ENCODE data around the gene TTC21A.

Gene TTC21A

DNA sequence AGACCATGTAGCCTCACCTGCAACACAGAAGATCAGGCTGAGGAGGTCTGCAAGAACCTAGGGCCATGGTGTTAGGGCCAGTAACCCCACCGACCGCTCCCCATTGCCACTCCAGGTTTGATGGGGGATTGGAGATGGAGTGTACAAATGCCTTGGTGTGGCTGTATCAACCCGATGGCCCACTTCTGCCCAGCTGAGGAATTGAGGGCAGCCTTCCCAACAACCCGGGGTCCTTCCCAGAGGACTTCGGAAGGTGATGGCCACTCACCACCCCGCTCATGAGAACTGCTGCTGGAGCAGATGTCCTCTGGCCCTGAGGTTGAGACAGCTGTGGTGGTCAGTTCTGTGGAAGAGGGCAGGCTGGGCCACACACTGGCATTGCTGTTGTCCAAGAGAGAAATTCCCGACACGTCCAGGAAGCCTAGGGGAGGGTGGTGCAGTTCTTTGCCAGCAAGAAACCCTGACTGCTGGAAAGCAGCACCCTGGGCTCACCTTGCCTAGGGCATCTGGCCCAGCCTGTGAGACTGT is 8.9 kb upstream of the TTC21A start:
- no peak for DNase-seq

DNA sequence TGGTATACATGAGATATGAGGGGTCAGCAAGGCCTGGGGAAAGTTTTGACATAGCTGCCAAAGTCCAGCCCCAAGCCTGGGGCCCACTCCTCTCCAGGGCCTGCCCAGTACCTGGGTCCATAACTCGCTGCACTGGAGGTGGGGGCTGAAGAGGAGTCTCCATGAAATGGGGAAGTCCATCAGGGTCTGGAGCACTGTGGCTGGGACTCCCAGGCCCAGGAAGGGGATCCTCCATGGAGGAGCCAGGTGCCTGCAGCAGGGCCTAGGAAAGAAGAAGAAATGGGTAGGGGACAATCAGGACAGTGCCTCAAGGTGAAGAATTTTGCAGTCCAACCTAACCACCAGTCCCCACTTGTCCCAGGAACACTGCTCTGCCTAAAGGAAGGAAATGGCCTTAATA is 8.2 kb upstream of the TTC21A start:
- no peak for DNase-seq

DNA sequence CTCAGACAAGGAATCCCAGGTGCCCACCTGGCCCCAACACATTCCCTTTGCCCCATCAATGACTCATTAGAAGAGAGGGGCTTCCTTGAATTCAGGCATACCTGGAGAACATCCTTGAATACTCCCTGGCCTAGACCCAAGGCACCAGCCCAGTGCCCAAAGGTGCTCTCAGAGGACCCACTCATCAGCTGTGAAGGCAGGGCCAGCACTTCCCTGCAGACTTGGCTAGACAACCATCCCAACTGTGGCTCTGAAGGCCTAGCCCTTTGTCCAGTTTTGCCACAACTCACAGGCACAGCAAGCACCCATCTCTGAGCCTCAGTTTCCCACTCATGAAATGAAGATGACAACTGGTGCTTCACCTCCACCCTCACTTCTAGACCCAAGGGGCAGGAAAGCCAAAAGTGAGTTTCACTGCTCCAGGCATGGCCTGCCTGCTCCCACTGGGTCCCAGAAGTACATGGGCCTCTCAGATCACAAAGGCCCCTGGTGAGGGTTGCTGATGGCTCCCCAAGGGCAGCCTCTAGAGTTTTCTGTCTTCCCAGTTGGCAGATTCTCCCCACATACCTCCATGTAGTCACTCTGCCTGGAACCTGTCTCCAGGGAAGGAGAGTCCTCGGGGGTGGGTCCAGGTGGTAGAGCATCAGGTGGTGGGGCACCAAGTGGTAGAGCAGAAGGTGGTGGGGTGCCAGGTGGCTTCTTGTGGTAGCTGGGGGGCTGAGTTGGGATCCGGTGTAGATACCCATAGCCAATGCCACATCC is 7.6 kb upstream of the TTC21A start:
- DNase-seq, result no peak

GRCh38 chr3:39100500-39100886 is 7.0 kb upstream of the TTC21A start:
- no peak for DNase-seq

DNA sequence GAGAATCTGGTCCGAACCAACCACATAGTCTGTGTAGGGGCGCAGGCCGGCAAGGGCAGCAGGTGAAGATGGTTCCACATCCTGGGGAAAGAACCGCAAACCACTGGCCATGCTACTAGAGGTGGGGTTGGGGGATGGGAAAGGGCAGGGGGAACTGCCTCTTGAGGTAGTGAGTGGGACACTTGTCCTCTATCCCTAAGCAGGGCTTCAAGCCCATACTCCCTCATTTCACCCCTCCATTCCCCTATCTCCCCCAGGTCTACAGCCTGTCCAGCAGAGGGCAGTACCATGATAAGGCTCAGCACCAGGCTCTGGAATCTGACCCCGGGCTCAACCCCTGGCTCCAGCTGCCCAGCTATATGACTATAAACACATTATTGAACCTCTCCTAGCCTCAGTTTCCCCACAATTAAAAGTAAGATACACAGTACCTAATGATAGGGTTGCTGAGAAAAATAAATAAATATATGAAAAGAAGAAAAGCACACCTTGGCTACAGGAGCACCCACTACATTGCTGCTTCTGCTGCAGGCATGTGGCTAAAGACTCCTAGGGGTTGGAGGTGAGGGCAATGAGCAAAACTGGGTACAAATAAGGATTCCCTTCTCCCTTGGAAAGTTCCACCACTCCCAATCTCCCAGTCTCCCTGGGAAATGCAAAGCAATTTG is 6.3 kb upstream of the TTC21A start:
- peak; percentile 40 for DNase-seq

GRCh38 chr3:39102504-39103323 is 4.8 kb upstream of the TTC21A start:
- DNase-seq, result no peak

- DNase-seq, result no peak
These were observed 4.2 kb upstream of the TTC21A start for GRCh38 chr3:39103324-39103693.

DNA sequence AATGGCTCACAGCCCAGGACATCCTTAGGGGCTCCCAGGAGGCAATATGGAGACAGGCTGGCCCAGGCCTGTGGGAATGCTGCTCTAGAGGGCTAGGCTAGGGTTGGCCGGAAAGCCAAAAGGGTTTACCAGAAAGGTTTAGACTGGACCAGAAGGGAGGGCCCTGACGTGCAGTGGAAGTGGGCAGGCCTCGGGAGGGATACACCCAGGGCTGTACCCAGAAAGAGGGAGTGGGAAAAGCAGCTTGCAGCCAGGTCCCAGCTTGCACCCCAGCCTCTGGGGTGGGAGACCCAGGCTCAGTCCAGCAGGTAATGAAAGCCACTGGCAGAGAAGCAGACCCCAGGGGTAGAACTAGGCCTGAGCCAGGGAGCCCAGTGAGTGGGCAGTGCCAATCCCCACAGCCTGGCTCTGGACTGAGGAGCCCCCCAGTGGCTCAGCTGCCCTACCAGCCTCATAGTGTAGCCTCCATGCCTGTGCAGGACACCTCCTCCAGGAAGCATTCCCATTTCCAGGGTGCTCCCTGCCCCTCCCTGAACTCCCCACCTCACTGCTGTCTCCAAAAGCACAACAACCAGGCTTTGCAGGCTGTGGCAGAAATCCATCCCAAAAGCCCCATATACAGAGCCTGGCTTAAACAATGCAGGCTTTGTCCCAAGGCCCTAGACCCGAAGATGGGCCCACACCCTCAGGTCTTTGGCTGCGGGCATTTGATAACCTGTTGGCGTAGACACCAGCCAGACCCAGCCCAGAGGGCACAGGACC is 3.5 kb upstream of the TTC21A start:
- no peak for DNase-seq

GRCh38 chr3:39104961-39105686 is 2.4 kb upstream of the TTC21A start:
- DNase-seq, result no peak

DNA sequence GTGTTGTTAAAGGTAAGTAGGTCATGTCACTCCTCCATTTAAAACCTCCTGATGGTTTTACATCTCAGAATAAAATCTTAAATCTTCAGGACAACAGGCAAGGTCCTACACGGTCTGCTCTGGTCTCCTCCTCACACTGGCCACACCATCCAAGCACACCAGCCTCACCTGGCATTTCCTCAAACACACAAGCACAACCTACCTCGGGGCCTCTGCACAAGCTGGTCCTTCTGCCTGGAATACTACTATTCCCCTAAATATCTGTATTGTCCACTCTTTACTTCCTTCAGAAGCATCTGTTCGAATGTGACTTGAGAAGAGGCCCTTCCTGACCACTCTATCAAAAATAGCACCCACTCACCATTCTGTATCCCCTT is 1.8 kb upstream of the TTC21A start:
- DNase-seq, result no peak

GRCh38 chr3:39106281-39106811 is 1.1 kb upstream of the TTC21A start:
- DNase-seq, result no peak

DNA sequence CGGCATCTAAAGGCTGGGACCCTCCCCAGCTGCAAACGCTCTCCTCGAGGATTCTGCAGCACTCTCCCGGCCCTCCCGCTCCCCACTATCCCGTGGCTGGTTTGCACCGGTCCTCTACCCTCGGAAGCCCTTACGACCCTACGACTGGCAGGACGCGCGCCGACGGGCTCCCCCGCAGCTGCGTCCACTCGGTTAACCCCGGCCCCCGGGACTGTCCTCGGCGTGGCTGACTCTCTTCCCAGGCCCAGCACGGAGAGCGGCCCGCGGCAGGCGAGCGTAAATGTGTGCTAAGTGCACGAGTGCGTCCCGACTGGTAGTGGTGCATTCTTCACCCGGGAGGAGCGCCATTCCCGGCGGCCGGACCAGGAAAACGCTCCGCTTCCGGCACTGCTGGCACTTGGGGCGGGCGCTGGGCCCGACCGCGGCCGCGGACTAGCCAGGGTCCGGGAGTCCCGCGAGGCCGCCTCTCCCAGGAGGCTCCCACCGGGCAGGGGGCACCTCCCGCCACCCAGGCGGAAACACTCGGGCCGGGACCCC is 561 bp upstream of the TTC21A start:
- DNase-seq, result no peak

DNA sequence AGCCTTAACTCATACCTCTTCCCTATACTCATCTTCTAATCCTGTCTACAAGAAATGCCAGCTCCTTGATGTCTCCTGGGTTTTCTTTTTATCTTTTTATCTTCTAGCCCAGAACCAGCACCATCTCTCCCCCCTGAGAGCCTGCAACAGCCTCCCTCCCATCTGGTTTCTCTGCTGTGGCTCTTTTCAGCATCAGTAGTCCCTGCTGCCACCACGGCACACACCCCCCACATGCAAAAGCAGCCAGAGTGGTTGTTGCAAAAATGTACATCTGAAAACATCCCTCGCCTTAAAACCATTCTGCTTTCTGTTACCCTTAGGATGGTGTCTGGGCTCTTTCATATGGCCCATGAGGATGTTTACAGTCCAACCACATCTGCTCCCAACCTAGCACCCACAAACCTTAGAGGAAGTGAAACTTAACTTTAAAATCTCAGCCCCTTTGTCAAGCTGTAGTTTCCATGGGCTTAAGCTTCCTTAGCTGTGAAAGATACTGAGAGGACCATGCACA is 775 bp downstream of the TTC21A start:
- peak; percentile 38 for DNase-seq

- DNase-seq, result no peak
These were observed 1.6 kb downstream of the TTC21A start for GRCh38 chr3:39109086-39109485.

GRCh38 chr3:39110041-39110639 is 2.7 kb downstream of the TTC21A start:
- no peak for DNase-seq

GRCh38 chr3:39112113-39112512 is 4.6 kb downstream of the TTC21A start:
- no peak for DNase-seq

GRCh38 chr3:39112535-39112934 is 5.1 kb downstream of the TTC21A start:
- DNase-seq, result no peak

- no peak for DNase-seq
These were observed 5.8 kb downstream of the TTC21A start for GRCh38 chr3:39113291-39113690.

- DNase-seq, result no peak
These were observed 7.0 kb downstream of the TTC21A start for GRCh38 chr3:39114456-39114855.

GRCh38 chr3:39115870-39116269 is 8.4 kb downstream of the TTC21A start:
- DNase-seq, result no peak

- DNase-seq, result no peak
These were observed 10.6 kb downstream of the TTC21A start for GRCh38 chr3:39118079-39118478.

Measured in activated gamma-delta T cell treated with Interleukin-2 at 50 U/mL for 16 hours (primary cell).